NCI-H1930 (cell line): ENCODE measurements around the gene DDA1.
"Not testable (repeated sequence)": the region's sequence is repeated elsewhere in the genome, so short reads cannot be mapped to it uniquely, and the experiment has no call there.

Source experiments
- DNase-seq, 2 experiments: peaks; one replicate each; lab custom pipeline; 2025; lab: John Stamatoyannopoulos, UW

DDA1 gene

DNA sequence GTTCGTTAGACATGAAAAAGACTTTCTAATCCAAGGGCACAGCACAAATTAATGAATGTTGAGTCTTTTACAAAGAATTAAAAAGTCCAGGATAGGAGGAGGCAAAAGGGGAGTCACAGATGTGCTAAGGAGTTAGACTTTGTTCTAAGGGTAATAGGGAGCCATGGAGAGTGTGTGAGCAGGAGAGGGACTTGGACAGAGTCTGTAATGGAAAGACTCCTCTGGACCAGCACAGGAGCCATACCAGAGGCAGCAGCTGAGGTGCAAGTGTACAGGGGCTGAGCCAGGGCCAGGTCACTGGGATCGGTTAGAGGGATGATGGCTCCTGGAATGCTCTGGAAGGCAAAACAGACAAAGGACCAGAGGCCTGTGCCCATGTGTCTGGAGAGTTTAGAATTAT lies 38.5 kb downstream of the DDA1 start:
- no peak for DNase-seq

DNA sequence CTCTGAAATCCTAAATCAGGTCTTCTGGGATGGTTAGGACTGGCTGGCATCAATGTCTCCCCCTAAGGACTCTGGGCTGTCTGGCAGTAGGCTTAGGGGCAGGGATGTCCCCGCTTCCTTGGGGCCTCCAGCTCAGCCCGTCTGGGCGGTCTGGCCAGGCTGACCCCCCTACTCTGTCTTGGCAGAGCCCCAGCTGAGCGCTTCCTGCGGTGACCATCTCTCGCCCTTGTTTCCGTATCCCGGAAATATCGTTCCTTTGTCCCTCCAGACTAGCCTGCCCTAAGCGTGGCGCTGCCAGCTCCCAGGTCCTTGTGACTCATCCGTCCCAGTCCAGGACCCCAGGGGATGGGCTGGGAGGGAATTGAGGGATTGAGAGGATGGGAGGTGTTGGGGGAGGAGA lies 39.3 kb downstream of the DDA1 start:
- peak in 1 of 2 experiments; percentile 17 for DNase-seq

DNA sequence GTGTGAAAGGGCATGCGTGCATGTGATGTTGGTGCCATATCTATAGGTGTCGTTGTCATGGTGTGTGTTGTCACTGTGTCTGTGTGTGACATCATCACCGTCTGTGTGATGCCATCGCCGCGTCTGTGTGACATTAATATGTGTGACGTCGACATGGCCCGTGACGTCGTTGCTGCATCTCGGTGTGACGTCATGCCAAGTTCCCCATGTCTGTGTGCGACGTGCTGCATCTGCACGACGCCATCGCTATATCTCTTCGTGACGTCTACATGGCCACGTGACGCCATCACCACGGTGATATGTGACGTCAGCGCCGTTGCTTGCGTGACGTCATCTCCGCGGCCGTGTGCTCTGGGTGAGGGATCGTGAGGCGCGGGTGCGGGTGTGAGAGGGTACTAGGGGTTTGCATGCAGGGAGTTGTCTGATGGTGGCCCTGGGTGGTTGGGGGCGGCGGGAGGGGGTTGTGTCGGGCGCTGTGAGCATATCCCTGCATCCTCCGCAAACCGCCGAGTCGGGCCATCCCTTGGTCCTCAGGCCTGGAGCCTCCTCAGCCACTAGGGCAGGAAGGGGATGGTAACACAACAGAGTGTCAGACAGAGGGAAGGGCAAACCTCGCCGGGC lies 42.6 kb downstream of the DDA1 start:
- peak in 1 of 2 experiments; percentile 8 for DNase-seq

DNA sequence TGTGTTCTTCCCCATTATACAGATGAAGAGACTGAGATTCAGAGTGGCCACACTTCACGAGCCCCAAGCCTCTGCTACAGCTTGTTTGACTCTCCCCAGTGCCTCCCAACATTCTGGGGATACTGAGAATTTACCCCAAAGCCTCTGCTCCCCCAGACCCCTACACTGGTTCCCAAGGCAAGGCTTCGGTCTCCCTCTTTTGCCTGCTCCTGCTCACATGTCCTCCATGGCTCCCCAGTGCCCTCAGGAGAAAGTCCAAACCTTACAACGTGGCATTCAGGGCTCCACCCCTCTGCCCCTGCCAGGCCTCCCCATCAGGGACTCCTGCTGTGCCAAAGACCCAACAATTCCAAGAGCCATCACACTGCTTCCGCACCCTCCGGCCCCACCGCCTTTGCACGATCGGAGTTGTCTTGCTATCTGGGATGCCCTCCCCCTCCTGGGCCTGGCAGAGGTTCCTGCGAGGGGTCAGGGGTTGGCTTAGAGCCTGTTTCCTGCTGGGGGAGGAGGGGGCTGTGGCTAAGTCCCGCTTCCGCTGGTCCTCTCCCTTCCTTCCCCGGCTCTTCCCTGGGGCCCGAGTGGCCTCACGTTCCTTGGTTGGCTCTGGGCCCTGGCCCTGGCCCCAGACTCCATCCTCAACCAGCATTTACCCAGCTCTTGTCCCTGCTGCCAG lies 43.4 kb downstream of the DDA1 start:
- DNase-seq, result no peak

DNA sequence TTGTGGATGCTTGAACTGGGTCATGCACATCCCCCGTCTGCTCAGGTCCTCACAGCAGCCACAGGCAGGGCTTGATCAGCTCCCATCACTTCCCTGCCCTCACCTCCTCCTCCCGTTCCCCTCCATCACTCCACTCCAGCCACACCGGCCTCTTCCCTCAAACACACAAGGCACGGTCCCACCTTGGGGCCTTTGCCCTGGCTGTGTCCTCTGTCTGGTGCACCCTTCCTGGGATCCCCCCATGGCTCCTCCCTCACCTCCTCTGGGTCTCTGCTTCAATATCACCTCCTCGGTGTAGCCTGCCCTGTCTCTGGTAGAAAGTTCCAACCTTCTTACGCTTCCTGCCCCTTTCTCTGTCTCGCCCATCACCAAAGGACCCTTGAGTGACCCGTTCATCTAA lies 44.0 kb downstream of the DDA1 start:
- DNase-seq, result no peak

DNA sequence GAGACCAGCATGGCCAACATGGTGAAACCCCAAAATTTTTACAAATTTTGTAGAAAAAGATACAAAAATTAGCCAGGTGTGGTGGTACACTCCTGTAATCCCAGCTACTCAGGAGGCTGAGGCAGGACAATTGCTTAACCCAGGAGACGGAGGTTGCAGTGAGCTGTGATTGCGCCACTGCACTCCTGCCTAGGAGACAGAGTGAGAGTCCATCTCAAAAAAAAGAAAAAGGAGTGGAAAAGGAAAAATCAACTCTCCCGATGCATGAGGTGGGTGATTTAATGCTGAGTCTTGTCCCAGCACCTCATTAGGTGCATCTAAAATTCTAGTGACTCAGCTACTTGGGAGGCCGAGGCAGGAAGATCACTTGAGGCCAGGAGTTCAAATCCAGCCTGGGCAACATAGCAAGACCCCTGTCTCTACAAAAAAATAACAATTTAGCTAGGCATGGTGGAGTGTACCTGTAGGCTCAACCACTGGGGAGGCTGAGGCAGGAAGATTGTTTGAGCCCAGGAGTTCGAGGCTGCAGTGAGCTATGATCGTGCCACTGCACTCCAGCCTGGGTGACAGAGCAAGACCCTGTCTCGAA lies 47.8 kb downstream of the DDA1 start:
- no peak for DNase-seq

DNA sequence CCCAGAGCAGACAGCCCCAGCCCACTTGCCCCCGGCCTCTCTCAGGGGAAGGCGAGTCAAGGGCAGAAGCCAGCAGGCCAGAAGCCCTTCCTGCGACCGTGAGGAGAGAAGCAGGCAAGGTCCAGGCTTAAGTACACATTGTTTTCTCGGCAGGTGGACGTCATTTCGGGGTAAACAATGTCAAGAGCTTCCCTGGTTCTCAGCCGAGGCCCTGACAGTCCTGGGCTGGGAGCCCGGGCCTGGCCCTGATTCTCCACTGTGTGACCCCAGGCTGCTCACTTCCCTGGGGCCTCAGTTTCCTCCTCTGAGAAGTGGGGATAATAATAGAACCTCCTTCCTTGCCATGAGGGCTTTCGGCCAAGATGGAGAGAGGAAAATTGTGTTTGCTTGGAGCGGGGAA lies 48.4 kb downstream of the DDA1 start:
- no peak for DNase-seq

DNA sequence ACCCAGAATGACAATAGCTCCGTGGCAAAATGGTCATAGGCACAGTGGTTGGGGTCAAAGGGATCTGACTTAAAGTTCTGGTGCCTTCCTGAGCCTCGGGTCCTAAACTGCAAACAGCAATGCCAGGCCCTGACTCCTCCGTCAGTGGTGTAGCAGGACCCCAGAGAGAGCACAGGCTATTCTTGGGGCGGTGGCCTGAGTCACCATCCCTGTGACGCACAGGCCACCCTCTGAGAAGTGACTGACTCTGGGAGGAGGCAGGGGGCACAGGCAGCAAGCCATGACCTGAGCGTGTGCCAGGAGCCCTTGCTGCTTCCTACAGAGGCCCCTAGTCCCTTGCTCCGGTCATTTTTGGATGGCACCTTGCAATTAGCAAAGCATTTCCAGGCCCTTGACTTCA lies 49.0 kb downstream of the DDA1 start:
- no peak for DNase-seq

DNA sequence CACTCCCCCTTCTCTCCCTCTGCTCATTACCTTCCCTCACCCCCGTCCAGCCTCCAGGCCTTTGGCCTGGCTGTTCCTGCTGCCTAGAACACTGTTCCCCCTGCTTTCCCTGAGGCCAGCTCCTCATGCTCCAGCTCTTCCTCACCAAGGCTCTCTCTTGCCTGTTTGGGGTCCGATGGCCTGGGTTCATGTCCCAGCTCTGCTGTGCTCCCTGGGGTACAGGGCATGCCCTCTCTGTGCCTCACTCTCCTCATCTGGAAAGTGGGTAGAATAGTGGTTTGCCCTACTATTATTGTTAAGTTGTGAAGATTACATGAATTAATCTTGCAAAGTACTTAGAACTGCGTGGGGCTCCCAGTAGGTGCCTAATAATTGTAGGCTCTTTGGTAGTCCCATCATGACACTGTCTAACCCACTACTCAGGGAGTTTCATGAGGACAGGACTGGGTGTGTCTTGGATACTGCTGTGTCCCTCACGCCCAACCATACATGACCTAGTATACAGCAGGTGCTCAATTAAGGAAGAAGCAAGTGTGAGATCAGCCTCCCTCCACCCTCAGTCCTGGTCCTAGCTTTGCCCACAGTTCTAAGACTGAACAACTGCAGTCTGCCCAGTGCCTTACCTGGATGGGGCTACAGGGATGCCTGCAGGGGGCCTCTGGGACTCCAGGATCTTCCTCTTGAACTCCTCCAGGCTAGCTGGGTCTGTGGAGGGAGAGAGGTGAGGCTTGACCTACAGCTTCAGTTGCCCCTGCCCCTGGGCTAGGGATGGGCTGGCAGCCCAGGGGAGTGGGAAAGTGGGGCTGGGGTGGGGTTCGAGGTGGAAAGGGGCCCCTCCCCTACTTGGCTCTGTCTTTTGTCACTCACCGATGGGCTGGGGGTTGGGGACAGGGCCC lies 50.8 kb downstream of the DDA1 start:
- DNase-seq, result no peak

DNA sequence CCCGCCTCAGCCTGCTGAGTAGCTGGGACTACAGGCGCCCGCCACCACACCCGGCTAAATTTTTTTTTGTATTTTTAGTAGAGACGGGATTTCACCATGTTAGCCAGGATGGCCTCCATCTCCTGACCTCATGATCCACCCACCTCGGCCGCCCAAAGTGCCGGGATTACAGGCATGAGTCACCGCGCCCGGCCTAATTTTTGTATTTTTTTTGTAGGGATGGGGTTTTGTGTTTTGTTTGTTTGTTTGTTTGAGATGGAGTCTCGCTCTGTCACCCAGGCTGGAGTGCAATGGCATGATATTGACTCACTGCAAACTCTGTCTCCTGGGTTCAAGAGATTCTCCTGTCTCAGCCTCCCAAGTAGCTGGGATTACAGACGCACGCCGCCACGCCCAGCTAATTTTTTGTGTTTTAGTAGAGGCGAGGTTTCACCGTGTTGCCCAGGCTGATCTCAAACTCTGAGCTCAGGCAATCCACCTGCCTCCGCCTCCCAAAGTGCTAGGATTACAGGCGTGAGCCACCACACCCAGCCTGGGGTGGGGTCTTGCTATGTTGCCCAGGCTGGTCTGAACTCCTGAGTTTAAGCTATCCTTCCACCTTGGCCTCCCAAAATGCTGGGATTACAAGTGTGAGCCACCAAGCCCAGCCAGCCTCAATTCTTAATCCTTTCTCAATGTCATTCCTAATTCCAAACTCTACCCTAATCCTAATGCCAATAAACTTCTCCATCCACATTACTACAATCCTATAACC lies 54.7 kb downstream of the DDA1 start:
- not testable (repeated sequence) for DNase-seq

DNA sequence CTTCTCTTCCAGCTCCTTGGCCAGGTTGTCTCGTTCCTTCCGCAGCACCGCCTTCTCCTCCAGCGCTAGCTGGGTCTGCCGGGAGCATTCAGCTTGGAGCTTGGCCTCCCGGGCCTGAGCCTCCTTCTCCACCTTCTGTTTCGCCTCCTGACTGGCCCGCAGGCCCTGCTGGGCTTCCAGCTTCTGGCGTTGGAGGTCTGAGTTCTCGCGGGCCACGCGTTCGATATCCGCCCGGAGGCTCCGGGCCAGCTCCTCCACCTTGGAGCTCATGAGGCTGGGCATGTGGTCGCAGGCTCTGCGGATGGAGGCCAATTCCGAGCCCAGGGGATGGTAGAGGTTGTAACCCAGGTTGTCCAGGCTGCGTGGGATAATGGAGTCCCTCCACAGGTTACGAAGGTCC lies 56.0 kb downstream of the DDA1 start:
- no peak for DNase-seq

DNA sequence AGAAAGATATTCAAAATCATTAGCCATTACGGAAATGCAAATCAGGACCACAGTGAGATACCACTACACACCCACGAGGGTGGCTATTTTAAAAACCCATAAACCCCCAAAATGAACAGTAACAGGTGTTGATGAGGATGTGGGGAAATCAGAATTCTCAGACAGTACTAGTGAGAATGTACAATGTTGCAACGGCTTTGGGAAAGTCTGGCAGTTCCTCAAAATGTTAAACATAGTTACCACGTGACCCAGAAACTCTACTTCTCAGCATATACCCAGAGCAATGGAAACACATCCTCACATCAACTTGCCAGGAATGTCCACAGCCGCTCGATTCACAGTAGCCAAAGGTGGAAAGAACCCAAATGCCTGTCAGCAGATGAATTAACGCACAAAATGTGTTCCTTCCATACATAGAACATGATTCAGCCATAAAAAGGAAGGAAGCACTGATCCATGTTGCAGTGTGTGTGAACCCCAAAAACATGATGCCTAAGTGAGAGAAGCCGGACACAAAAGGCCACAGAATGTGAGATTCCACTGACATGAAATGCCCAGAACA lies 60.7 kb downstream of the DDA1 start:
- no peak for DNase-seq
